ENCODE data around the gene DTNBP1. TPM values are rescaled to one million over a fixed set of nuclear protein-coding genes. Genes with fewer than 3 reads are reported as not detected.

The DTNBP1 gene
- total RNA-seq, 1 donor from 2014 or later = 11.6 TPM

DNA sequence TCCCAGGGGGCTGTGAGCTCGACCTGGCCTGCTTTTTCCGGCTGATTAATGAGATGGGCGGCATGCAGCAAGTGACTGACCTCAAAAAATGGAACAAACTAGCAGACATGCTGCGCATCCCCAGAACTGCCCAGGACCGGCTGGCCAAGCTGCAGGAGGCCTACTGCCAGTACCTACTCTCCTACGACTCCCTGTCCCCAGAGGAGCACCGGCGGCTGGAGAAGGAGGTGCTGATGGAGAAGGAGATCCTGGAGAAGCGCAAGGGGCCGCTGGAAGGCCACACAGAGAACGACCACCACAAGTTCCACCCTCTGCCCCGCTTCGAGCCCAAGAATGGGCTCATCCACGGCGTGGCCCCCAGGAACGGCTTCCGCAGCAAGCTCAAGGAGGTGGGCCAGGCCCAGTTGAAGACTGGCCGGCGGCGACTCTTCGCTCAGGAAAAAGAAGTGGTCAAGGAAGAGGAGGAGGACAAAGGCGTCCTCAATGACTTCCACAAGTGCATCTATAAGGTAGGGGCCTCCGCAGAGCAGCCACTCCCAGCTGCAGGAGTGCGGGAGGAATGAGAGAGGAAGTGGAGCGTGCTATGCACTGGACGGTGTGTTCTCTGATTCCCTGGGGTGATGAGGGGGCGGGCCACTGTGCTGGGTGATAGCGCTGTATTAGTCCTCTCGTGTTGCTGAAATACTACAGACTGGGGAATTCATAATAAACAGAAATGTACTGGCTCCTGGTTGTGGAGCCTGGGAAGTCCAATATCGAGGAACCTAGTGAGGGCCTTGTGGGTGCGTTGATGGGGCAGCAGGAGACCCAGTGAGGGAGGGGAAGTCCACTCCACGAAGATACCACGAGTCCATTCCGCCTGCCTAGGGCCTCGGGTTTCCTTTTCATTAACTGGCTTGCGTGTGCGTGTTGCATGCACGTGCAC, 161.7 kb downstream of the DTNBP1 start:
- no peak for DNase-seq

GRCh38 chr6:15500078-15500740, 162.6 kb downstream of the DTNBP1 start:
- no peak for DNase-seq

- no peak for DNase-seq
These were observed 163.2 kb downstream of the DTNBP1 start for GRCh38 chr6:15499591-15499990.

DNA sequence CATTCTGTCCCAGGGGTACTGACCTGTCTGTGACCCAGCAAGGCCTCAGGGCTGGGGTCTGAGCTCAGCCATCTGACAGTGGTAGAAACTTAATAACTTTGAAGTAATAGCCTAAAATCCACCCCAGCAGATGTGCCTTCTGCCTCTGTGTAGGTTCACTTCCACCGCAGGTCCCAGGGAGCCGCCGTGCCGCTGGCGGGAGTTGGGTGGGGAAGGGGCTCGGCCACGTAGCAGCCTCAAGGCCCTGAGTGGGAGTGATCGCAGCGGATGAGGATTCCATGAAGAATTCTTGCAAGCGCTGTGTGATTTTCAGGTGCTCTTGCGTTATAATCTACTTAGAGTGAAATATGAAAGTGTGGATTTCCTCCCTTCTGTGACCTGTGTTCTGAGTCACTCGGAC, 163.7 kb downstream of the DTNBP1 start:
- no peak for DNase-seq

GRCh38 chr6:15498640-15499039, 164.2 kb downstream of the DTNBP1 start:
- no peak for DNase-seq

DNA sequence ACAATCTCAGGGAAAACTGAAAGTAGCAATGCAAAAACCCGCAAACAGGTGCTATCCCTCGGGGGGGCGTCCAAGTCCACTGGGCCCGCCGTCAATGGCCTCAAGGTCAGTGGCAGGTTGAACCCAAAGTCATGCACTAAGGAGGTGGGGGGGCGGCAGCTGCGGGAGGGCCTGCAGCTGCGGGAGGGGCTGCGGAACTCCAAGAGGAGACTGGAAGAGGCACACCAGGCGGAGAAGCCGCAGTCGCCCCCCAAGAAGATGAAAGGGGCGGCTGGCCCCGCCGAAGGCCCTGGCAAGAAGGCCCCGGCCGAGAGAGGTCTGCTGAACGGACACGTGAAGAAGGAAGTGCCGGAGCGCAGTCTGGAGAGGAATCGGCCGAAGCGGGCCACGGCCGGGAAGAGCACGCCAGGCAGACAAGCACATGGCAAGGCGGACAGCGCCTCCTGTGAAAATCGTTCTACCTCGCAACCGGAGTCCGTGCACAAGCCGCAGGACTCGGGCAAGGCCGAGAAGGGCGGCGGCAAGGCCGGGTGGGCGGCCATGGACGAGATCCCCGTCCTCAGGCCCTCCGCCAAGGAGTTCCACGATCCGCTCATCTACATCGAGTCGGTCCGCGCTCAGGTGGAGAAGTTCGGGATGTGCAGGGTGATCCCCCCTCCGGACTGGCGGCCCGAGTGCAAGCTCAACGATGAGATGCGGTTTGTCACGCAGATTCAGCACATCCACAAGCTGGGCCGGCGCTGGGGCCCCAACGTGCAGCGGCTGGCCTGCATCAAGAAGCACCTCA, 166.3 kb downstream of the DTNBP1 start:
- DNase-seq = no peak

- DNase-seq = peak; percentile 73
These were observed 167.4 kb downstream of the DTNBP1 start for GRCh38 chr6:15495375-15495901.

GRCh38 chr6:15493437-15494168, 169.2 kb downstream of the DTNBP1 start:
- no peak for DNase-seq

- no peak for DNase-seq
These were observed 170.9 kb downstream of the DTNBP1 start for GRCh38 chr6:15491986-15492269.

- DNase-seq = peak; percentile 90
These were observed 171.4 kb downstream of the DTNBP1 start for GRCh38 chr6:15491255-15491985.

DNA sequence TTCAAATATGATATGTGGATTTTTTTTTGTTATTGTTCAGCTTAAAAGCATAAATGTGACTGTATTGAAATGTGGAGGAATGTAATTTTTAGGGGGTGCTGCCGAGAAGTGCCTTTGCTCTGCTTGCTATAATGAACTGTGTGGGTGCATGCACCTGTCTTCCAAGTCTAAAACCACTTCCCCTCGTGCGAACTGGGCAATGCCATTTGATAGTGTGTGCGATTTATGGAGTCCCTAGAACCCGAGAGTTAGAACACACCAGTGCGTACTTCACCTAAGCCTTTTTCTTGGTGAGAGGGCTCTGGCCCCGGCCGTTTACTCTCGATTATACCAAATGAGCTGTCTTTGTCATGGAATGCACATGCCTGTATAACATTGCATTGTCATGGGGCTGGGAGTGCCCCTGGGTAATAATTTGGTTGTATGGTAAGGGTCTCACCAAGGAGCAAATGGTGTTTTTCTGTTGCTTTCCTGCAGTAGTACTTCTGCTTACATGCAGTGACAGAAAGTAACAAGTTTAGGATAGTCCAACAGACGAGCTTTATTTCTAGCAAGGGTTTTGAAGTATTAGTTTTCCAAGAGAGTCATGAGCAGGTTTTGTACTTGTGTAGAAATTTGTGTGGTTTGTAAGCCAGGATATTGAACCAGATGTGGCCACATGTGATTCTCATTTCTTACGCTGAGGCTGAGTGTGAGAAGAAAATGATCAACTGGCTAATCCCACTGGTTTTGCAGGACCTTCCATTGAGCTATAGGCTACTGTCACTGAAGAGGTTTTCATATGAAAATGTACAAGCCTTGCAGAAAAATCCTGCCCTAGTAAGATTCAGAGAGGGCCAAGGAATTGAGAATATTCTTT, 172.4 kb downstream of the DTNBP1 start:
- DNase-seq = no peak

- DNase-seq = no peak
These were observed 173.4 kb downstream of the DTNBP1 start for GRCh38 chr6:15489261-15489962.

DNA sequence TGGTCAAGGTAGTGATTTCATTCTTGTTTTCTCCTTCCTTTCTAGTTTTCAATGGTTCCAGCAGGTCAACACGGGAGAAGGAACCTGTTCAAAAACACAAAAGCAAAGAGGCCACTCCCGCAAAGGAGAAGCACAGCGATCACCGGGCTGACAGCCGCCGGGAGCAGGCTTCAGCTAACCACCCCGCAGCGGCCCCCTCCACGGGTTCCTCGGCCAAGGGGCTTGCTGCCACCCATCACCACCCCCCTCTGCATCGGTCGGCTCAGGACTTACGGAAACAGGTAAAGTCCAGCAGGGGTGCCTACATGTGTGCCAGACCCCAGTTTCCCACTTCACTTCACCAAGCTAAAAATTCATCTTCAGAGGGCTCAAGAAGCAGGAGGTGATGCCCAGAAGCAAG, 175.6 kb downstream of the DTNBP1 start:
- DNase-seq = no peak

DNA sequence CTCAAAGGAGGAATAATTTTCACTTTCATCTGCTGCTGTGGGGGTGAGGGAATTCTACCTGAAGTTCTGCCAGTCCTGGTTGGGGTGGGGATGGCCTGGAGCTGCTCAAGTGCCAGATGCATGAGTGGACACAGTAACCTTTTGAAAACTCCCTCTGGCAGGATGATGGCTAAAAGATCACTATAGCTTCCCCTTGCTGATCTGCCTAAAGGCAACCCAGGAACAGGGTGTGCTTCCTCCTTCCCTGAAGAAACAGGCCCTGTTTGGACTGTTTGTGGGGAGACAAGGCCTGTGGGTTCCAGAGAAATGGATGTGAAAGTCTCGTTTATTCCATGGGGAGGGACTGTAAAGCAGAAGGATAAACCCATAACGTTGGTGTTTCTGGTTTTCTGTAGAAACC, 176.9 kb downstream of the DTNBP1 start:
- no peak for DNase-seq

GRCh38 chr6:15484821-15485220, 178.0 kb downstream of the DTNBP1 start:
- no peak for DNase-seq

DNA sequence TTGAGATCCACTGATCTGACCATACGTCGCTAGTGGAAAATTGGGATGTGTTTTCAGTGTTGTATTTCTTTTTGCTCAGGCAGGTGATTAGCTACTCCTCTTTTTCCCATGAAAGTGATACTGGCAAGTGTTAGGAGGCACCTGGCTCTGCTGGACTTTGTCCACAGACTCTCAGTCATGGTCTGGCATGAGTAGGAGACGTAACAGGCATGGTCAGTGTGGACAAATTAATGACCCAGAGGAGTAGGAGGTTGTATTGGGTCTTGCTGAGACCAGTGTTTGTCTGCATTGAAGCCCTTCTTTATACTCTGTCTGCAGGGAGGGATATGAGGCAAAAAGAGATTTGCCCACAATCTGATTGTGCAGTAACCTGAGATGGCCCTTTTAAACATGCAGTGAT, 178.7 kb downstream of the DTNBP1 start:
- DNase-seq = no peak

DNA sequence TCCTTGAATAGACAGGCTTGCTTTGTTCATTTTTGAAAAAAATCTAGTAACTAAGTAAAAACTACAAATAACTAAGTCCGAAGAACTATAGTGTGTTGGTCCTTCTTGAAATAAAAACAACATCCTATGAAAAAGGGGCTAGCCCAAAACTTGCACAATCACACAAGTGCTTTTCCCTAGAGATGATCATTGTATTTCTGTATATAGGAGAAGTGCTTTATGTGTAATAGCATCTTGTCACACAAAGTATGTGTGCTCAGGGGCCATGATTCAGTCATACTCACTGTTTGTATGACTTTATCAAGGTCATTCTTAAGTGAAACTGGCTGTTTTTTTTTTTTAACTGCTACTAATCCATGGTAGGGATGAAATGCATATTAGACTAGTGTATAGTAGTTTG, 179.8 kb downstream of the DTNBP1 start:
- DNase-seq = no peak

GRCh38 chr6:15481390-15482291, 181.2 kb downstream of the DTNBP1 start:
- DNase-seq = peak; percentile 72

- DNase-seq = no peak
These were observed 182.3 kb downstream of the DTNBP1 start for GRCh38 chr6:15480525-15480924.

Measured in tongue (tissue), 2 donors.